Left forelimb (tissue), 1 donor: ENCODE measurements around the gene ENDOD1.
"Not testable (repeated sequence)": the region's sequence is repeated elsewhere in the genome, so short reads cannot be mapped to it uniquely, and the experiment has no call there.

Experiments used
- DNase-seq: peaks from one replicate; pipeline ENCODE4 v3.0.0-alpha.2; 2018; ENCODE audit warnings: low spot score

ENDOD1 gene

DNA sequence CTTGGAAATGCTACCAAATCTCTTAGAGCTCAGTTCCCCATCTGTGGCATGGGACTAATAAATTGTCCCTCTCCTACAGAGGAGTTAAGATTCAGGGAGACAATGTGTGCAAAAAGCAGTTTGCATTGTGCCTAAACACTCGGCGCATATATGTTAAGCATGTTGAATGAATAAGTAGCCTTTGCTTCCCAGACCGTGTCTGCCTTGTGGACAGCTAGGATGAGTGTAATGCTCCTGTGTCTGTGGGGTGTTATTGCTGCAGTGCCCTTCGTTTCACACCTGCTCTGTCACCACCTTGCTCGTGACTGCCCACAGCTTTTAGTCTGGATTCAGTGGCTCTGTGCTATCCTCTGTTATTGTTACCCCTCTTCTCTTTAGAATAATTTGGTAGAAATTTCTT lies 14.1 kb downstream of the ENDOD1 start:
- DNase-seq = no peak

DNA sequence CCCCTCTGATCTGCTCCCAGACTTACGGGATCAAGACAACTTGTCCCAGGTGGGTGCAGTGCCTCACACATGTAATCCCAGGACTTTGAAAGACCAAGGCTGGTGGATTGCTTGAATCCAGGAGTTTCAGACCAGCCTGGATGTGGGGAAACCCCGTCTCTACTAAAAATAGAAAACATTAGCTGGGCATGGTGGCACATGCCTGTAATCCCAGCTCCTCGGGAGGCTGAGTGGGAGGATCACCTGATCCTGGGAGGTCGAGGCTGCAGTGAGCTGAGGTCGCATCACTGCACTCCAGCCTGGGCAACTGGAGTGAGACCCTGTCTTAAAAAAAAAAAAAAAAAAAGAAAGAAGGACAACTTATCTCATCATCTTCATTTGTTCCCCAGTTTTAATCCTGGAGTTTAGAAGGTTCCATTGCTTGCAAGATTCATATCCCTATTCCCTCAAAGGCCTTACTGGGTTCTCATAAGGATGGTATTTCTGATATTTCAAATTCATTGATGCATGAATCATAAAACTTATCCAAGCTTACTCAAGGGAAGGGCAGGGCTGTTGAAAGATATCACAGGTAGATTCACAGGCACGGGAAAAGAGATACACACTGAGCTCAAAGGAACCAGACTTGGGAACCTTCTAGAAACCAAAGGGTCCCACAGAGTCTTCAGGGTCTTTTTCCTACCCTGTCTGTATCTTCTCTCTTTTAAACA lies 14.6 kb downstream of the ENDOD1 start:
- DNase-seq = no peak

DNA sequence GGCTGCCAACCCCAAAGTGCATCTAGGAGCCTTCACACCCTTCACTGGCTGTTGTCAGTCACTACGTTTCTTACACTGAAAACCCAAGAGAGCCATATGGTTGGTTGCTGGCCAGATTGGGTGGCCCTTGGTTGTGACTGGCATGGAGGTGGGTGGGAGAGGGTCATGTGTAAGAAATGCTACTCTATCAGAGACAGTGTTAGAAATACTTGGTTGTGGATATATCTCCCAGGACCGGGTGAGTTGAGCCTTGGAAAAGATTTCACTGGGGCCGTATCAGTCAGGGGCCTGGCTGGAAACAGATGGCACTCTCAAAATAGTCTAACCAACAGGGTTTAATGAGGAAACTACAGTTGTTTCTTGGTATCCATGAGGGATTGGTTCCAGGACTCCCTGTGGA lies 15.2 kb downstream of the ENDOD1 start:
- DNase-seq = no peak

DNA sequence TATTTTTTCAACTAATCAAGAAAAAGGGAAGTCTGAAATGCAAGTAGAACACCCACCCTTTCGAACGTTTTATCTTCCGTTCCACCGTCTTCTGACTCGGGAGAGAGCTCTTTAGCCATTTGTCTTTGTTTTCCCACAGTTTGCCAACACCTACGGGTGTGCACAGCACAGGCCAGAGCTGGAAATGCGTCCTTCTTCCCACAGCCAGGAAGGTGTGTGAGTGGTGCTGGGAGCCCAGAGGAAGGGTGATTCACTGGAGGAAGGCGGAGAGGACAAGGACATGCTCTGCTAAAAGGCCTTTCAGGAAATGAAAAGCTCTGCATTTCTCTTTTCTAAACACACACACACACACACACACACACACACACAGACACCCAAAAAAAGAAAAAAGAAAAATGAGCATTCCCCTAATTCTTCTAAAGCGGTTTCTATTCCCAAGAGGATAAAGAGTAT lies 18.5 kb downstream of the ENDOD1 start:
- no peak for DNase-seq

DNA sequence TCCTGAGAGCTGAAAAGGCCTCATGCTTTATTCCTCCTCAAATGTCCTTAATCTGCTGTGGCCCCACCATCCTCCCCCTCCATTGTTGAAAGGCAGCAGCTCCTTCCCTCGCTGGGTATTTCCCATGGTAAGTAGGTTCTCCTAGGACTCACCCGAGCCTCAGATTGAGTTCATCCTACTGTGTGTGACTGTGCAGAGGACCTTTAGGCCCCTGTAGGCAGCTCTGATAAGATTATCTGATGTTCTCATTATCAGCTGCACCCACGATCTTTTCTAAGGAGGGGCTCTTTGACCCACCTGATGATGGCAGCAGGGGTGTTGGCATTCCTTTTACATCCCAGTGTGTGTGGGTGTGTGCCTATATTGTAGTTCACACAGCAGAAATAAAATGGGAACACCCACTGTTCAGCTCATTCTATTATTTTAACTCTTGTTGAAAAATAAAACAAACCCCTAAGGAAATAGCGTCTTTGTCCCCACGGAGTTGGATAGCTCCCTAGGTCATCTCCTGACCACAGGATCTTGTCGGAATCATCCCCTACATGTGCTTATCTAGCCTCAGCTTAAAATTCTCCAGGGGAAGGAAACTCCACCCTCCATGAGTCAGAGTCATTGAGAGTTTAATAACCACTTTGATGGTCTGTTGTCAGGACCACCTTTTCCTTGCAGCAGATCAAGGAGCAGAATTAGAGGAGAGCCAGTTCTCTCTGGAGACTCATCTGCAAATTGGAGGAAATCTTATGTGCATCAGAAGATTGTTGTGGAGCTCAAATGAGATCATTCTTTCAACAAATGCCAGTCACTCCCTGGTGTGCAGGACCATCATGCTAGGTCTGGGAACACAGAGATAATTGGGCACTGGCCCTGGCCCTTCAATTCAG lies 19.3 kb downstream of the ENDOD1 start:
- DNase-seq = no peak

DNA sequence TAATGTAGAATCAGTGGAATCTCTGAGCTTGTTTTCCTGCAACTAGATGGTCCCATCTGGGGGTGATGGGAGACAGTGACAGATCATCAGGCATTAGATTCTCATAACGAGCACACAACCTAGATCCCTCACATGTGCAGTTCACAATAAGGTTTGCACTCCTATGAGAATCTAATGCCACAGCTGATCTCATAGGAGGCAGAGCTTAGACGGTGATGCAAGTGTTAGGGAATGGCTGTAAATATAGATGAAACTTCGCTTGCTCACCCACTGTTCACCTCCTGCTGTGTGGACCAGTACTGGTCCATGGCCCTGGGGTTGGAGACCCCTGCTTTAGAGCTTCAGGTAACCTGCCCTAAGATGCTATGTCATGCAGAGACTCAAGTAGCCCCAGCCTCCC lies 21.8 kb downstream of the ENDOD1 start:
- DNase-seq = not testable (repeated sequence)

DNA sequence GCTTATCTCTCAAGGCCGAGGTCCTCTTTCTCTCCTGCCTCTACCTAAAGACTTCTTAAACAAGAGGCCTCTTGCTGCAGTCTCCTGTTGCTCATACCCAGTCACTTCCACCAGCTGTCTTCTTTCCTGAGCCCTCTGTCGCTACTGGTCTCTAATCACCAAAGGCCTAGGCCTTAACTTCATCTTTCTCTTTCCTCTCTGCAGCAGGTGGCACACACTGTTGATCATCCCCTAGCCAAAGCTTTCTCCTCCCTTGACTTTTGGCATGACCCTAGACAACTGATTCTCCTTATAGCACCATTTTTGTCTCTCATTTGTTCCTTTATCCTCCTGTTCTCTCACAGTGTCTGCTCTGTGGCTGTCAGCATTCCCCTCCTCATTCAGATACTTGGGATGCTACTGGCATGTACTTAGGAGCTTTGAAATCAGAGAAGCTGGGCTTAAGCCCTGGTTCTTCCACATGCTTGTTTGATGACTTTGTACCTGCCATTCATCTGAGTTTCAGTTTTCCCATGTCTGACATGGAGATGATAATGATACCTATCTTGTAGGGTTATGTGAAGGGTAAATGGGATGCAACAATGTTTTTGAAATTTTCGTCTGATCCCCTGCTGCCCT lies 22.4 kb downstream of the ENDOD1 start:
- DNase-seq = no peak

DNA sequence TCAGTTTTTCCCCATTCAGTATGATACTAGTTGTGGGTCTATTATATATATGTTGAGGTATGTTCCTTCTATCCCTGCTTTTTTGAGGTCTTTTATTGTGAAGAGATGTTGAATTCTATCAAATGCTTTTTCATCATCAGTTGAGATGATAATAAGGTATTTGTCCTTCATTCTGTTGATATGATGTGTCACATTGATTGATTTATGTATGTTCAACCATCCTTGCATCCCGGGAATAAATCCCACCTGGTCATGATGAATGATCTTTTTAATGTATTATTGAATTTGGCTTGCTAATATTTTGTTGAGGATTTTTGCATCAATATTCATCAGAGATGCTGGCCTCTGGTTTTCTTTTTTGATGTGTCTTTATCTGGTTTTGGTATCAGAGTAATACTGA lies 26.0 kb downstream of the ENDOD1 start:
- DNase-seq = no peak

DNA sequence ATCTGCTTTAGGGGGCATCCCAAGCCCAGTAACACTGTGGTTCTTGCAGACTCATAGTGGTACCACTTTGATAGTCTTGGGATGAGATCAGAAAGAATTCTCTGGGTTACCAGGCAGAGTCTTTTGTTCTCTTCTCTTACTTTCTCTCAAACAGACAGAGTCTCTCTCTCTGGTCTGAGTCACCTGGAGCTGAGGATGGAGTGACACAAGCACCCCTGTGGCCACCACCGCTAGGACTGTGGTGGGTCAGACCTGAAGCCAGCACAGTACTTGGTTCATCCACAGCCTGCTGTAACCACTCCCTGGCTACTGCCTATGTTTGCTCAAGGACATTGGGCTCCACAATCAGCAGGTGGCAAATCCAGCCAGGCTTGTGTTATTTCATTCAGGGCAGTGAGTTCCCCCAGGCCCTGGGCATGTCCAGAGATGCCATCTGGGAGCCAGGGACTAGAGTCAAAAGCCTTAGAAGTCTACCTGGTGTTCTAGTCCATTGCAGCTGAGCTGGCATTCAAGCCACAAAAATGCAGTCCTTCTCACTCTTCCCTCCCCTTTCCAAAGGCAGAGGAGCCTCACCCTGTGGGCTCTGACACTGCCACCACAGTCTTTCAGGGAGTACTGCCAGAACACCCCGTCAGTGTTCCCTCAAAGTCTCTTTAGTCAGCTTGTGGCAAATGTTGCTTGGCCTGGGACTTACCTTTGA lies 29.9 kb downstream of the ENDOD1 start:
- DNase-seq = no peak

DNA sequence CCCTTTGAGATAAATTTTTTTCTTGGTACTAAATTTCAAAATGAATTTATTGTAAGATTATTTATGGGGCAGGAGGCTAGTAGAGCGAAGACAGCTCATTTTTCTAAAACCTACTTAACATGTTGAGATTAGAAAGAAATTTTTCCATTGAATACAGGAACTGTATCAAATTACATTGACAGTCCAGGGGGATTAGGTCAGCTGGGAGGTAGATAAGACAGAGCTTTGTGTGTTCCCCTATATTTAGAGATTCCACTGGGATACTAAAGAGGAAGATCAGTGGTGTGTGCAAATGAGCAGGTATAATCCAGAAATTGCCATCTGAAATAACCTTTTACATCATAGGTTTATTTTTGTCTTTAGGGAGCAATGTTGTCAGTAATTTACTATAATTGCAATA lies 32.1 kb downstream of the ENDOD1 start:
- DNase-seq = no peak

DNA sequence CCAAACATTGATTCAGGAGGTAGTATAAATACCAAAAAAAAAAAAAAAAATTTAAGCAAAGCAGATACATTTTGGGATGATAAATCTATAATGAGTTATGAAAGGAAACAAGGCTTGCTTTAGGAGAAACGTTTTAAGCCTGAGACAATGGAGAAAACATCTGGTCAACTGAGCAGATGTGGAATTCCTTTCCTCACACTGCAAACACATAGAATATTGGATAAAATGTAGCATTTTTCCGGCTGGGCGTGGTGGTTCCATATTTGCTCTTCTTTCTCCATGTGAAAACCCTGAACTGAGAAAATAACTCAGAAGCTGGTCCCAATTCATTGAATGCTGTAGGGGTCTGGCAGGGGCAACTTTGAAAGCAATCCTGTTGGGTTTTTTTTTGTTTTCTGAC lies 33.9 kb downstream of the ENDOD1 start:
- no peak for DNase-seq

DNA sequence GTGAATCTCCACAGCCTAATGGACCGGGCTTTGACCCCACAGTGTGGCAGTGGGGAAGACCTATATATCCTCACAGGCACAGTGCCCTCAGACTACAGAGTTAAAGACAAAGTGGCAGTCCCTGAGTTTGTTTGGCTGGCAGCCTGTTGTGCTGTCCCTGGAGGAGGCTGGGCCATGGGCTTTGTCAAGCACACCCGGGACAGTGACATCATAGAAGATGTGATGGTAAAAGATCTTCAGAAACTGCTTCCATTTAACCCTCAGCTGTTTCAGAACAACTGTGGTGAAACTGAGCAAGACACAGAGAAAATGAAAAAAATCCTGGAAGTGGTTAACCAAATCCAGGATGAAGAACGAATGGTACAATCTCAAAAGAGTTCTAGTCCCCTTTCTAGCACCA lies 39.0 kb downstream of the ENDOD1 start:
- DNase-seq = no peak

DNA sequence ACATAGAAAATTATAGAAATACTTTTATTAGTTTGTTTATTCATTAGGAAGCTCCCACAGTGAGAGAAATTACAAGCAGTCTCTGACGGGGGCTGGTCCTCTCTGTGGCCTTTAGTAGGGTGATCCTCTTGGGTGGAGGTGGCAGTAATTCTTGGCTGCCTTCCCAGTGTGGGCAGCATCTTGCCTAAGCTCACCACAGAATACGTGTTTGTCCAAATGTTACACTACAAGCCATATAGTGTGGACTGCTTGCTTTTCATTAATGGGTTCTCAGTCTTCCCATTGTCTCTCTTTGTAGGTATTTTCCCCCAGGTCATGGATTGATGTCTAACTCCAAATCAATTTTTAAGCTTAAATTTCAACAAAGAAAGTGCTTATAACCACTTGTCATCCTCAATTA lies 43.3 kb downstream of the ENDOD1 start:
- DNase-seq = no peak

DNA sequence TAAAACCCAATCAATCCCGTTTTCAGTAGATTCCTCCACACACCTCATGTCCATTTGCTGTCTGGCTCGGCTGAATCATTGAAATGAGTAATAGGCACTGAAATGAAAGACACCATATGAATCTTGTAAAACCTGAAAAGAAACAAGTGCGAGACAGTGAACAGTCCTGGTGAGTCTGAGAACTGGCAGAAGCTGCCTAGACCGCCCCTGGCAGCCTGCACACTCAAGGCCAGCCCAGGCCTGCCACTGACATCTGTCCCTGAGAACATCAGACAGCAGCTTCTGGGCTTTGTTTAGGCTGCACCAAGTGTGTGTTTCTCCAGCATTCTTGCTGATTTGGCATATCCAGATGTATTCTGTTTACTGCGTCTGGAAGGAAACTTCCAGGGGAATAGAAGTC lies 44.8 kb downstream of the ENDOD1 start:
- DNase-seq = no peak

DNA sequence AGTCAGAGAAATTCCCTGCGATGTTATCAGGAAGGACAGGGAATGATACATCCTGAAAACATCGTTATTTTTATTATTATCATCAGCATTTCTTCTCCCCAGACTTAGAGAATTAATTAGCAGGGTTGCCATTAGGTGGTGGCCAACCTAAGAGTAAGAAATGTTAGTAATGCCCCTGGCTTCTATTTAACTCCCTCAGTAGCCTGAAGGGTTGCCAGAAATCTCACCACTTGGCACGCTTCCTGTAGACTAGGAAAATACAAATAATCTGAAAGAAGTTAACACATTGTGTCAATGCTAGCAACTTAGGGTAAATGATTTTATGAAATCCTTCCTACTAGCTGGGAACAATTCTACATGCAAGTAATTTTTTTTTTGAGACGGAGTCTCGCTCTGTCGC lies 45.5 kb downstream of the ENDOD1 start:
- DNase-seq = no peak

DNA sequence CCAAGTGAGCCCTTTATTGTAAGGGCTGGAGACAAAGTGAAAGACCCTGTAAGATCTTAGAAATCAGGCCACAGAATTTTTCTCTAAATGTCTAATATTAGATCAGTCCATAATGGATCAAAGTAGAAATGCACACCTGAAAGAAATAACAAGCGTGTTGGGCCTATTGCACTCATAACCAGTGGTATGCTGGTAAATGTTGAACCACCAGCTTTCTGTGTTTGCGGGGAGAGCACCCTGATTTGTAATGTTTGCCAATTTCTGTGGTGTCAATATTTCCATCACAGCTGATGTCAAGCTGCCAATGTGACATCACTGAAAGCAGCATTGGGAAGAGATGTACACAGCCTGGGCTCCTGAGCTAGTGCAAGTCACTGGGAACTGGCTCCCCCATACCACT lies 46.2 kb downstream of the ENDOD1 start:
- DNase-seq = no peak

DNA sequence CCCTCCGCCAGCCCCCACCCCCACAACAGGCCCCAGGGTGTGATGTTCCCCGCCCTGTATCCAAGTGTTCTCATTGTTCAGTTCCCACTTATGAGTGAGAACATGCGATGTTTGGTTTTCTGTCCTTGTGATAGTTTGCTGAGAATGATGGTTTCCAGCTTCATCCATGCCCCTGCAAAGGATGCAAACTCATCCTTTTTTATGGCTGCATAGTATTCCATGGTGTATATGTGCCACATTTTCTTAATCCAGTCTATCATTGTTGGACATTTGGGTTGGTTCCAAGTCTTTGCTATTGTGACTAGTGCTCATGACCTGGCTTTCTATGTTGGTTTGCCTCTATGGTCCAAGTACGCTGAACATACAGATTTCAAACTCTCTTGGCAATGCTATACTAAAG lies 47.1 kb downstream of the ENDOD1 start:
- not testable (repeated sequence) for DNase-seq

DNA sequence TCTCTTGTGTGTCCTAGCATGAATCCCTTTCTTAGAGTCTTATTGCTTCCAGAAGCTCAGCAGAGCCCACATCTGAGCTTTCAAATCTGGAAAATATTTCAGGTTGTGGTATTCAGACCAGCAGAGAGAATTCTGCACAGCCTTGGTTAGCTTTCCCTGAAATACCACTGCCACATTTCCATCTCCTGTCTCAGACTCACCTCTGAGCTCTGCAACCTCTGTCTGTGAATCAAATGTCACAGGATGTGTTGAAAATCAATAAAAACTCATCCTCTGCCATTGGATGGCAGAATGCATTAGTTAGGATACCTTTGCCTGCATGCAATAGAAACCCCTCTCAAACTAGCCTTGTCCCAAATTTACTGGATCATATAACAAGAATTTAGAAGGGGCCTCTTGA lies 47.7 kb downstream of the ENDOD1 start:
- DNase-seq = no peak

DNA sequence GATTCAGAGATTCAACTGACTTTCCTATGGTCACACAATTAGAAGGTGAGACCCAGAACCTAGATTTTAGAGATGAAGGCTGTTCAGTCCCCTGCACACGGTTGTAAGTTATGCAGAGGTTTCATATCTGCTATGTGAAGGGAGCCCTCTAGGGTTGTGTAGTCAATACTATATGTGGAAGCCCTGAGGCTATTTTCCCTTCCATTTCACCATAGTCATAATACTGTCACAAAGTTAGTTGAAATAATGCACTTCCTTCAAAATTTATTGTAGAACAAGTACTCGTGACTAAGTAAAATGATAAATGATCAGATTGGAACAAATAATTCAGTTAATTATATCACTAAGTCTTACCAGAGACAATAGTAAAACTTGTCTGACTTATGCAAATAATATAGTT lies 48.8 kb downstream of the ENDOD1 start:
- DNase-seq = no peak

DNA sequence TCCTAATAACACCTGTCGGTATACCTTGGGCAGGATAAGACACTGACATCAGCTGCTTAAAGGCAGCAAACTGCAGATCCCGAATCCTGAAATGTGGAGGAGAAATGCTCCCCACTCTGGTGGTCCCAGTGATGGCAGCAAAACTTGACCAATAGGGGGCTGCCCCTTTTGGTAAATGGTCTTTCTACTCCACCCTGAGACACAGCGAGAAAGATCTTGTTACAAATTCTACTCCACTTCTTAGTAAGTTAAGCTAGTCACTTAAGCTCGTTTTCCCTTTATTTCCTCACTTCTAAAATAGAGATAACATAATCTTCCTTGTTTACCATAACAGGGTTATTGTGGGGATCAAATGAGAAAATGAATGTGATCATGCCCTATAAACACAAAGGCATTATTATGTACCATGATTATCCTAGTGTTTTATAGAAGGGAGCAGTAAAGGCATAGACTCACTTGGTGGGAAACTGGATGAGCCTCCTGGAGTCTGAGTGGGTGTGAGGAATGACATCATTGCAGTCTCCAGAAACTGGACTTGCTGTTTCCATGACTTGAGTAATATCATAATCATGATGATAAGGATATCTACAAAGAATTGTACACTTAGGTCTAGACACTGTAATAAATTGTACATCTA lies 50.9 kb downstream of the ENDOD1 start:
- no peak for DNase-seq

DNA sequence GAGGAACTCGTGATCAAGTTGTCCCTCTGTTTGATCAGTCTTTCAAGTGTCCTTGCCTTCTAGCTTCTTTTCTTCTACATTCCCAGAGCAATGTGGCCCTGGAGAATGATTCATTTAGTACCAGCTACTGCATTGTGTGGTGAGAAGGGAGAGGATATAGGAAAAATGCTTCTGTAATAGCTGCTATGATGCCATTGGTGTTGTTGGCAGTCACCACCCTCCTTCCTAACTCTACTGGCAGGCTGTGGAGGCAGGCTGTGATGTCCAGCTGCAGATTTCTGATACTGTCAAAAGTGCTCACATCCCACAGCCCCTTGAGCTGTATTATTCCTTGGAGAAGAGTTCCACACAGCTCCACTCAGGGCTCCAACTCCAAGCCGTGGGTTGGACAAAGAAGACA lies 52.8 kb downstream of the ENDOD1 start:
- DNase-seq = no peak

DNA sequence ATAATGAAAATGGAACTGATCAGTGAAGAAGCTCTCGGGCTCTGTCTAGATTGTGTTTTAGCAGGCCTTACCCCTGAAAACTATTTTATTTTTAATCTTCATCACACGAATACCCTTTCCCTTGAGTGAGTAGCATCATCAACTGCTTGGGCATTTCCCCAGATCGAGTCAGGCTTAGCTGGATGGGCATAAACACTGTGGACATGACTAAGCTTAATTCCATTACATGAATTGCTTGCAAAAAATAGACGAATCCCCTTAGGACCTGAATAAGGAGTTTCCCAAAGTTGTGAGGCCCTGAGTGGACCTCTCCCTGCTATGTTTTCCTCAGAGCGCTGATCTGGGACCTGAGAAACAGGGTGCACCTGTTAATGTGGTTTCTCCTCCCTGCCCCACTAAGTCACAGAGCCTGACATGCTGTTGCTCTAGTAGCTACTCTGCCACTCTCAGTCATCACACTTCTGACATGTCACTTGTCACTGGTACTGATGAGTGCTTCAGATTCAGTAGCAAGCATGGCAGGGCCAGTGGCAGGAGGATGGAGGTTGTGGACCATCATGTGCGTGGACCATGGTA lies 53.5 kb downstream of the ENDOD1 start:
- DNase-seq = no peak
